Left lung (tissue), 10 donors: ENCODE data around the gene MIPEP. TPM values are rescaled to one million over a fixed set of nuclear protein-coding genes. Genes with fewer than 3 reads are reported as not detected.

Source experiments
- ATAC-seq: fragments of 200-7000 bp; cut with Tn5 transposase; one replicate; pipeline ENCODE4 v1.9.1; 2020; ENCODE audit warnings: moderate library complexity
- DNase-seq, 4 donors: peaks; one replicate each; pipeline ENCODE4 v3.0.0-alpha.2; 2013 to 2020
- H3K27ac ChIP-seq, 2 donors: fragments of 200-600 bp; sonication (generic) in 1 of 2; one replicate each; pipeline versions ENCODE4 v1.5.0 to v1.8.0; 2020 to 2021
- H3K27me3 ChIP-seq, 2 donors: fragments of 200-600 bp; sonication (generic) in 1 of 2; one replicate each; pipeline versions ENCODE4 v1.5.0 to v1.8.0; 2020 to 2021
- H3K36me3 ChIP-seq, 2 donors: fragments of 200-600 bp; sonication (generic) in 1 of 2; one replicate each; pipeline versions ENCODE4 v1.5.0 to v1.8.0; 2020 to 2021
- H3K4me1 ChIP-seq, 2 donors: fragments of 200-600 bp; one replicate each; pipeline ENCODE4 v1.8.0; 2021
- H3K4me3 ChIP-seq, 2 donors: fragments of 200-600 bp; sonication (generic) in 1 of 2; one replicate each; pipeline versions ENCODE4 v1.5.0 to v1.8.0; 2020 to 2021; ENCODE audit warnings: mild to moderate bottlenecking in 1 of 2
- H3K9me3 ChIP-seq, 2 donors: fragments of 200-600 bp; sonication (generic) in 1 of 2; one replicate each; pipeline versions ENCODE4 v1.5.0 to v1.8.0; 2020 to 2021
- intact Hi-C, 2 donors: fragments of 100-400 bp; cut with DNase I; formaldehyde crosslinking; loops; one replicate each; pipeline versions ENCODE4 v1.11.2 to v1.14.2; 2022
- polyA plus RNA-seq, 6 donors: library from polyadenylated mRNA; unstranded; fragments of 120-200 nt; gene quantifications; one replicate each; pipeline ENCODE4 v1.2.1, GENCODE V29; 2013; ENCODE audit not compliant: insufficient read length in 6 of 6
- total RNA-seq, 2 donors: library from RNA; stranded (reverse); fragmentation: NEBNext Ultra II Directional; extraction: Animal tissue kit (Norgen Biotek cat#: 25700); gene quantifications; one replicate each; pipeline ENCODE4 v1.2.1, GENCODE V29; 2021
- TF ChIP-seq, protein P1 (sequence below), 2 donors: fragments of 200-600 bp; sonication (generic) in 1 of 2; IDR thresholded peaks; one replicate each; pipeline versions ENCODE4 v1.5.0 to v1.8.0; 2021; ENCODE audit warnings: antibody characterized with exemption in 2 of 2
- donor health status: DM: no; HTN: yes; CAD: no.
- donor health status: DM: no; HTN: no; CAD: no.

The MIPEP gene
- total and polyA plus RNA-seq, 8 donors, result 15.6 to 26.2 (median 17.4) TPM

DNA sequence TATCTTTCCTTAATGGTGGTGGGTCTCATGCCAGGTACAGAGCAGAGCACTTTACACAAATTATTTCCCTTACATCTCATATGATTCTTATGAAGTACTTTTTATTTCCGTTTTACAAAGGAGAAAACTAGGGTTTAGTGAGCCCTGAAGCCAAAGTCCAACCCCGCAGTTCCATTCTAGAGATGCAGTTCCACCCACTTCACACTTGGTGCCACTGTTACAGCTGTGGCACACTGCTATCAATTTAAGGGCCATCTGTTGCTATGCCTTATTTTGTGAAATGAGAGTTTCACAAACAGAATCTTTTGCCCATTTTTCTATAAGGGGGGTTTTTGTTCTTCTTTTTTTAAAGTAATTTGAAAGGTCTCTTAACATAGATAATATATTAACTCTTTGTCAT lies 12.9 kb downstream of the MIPEP start:
- ATAC-seq (peak; percentile 45), DNase-seq (no peak)
- TF ChIP-seq, protein P1, sequence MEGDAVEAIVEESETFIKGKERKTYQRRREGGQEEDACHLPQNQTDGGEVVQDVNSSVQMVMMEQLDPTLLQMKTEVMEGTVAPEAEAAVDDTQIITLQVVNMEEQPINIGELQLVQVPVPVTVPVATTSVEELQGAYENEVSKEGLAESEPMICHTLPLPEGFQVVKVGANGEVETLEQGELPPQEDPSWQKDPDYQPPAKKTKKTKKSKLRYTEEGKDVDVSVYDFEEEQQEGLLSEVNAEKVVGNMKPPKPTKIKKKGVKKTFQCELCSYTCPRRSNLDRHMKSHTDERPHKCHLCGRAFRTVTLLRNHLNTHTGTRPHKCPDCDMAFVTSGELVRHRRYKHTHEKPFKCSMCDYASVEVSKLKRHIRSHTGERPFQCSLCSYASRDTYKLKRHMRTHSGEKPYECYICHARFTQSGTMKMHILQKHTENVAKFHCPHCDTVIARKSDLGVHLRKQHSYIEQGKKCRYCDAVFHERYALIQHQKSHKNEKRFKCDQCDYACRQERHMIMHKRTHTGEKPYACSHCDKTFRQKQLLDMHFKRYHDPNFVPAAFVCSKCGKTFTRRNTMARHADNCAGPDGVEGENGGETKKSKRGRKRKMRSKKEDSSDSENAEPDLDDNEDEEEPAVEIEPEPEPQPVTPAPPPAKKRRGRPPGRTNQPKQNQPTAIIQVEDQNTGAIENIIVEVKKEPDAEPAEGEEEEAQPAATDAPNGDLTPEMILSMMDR (IDR thresholded peaks at IDR 0.05), result no peak
- no peaks in the 10 kb centered on the region for H3K9me3 ChIP-seq
- no peak overlapping the region for H3K27ac ChIP-seq
- no peaks in the 10 kb centered on the region for H3K4me1 ChIP-seq
- H3K27me3 ChIP-seq, result no peaks in the 10 kb centered on the region
- no peak overlapping the region for H3K4me3 ChIP-seq
- intact Hi-C loops, result loop anchor here in 1 of 2 donors (10.0 kb wide), 2 partner anchors 161 to 411 kb away; no protein-coding TSS in a partner anchor
- peaks cover 0 to 11% of the 10 kb centered on the region in 2 donors for H3K36me3 ChIP-seq

- TF ChIP-seq, protein P1 (IDR thresholded peaks at IDR 0.05), result peak; percentile 30 to 39
- no peak overlapping the region for H3K4me3 ChIP-seq
- H3K4me1 ChIP-seq, result peaks cover 5 to 19% of the 10 kb centered on the region in 2 donors
- H3K27ac ChIP-seq, result no peak overlapping the region
- no peaks in the 10 kb centered on the region for H3K36me3 ChIP-seq
- no peaks in the 10 kb centered on the region for H3K9me3 ChIP-seq
- peak in 1 of 4 donors; percentile 46 for DNase-seq
- ATAC-seq, result peak; percentile 69
- intact Hi-C loops, result loop anchor here in 1 of 2 donors (10.0 kb wide), 2 partner anchors 157 to 407 kb away; no protein-coding TSS in a partner anchor
- H3K27me3 ChIP-seq, result no peaks in the 10 kb centered on the region
Measured at GRCh38 chr13:23871616-23872220, 17.5 kb downstream of the MIPEP start.

DNA sequence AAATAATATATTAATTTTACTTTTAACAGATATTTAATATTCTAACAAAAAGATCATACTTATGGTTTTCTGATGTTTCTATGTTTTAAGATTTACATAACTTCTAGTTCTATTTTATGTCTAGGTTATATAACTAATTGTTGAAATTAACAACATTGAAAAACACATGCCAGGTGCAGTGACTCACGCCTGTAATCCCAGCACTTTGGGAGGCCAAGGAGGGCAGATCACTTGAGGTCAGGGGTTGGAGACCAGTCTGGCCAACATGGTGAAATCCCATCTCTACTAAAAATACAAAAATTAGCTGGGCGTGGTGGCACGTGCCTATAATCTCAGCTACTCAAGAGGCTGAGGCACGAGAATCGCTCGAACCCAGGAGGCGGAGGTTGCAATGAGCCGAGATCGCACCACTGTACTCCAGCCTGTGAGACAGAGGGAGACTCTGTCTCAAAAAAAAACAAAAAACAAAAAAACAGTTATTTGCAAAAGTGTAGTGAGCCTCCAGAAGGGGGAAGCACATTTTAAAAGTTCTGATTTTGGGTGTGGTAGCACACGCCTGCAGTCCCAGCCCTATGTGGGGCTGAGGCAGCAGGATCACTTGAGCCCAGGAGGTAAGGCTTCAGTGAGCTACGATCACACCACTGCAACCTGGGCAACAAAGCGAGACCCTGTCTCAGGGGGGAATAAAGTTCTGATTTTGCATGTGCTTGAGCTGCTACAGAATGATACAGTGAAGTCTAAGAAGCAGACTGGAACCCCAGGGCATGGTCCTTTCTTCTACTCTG lies 18.7 kb downstream of the MIPEP start:
- no peaks in the 10 kb centered on the region for H3K9me3 ChIP-seq
- no peaks in the 10 kb centered on the region for H3K36me3 ChIP-seq
- TF ChIP-seq, protein P1 (IDR thresholded peaks at IDR 0.05), result no peak
- no peak for DNase-seq
- no peak overlapping the region for H3K27ac ChIP-seq
- intact Hi-C loops, result loop anchor here in 1 of 2 donors (10.0 kb wide), 2 partner anchors 156 to 406 kb away; no protein-coding TSS in a partner anchor
- no peaks in the 10 kb centered on the region for H3K27me3 ChIP-seq
- peaks cover 5 to 19% of the 10 kb centered on the region in 2 donors for H3K4me1 ChIP-seq
- H3K4me3 ChIP-seq, result no peak overlapping the region
- ATAC-seq, result peak; percentile 15

GRCh38 chr13:23868521-23868920 lies 20.7 kb downstream of the MIPEP start:
- ATAC-seq, result no peak
- no peaks in the 10 kb centered on the region for H3K36me3 ChIP-seq
- no peak overlapping the region for H3K4me3 ChIP-seq
- no peak for DNase-seq
- intact Hi-C loops, result no loop called here
- no peak overlapping the region for H3K27ac ChIP-seq
- H3K9me3 ChIP-seq, result no peaks in the 10 kb centered on the region
- H3K4me1 ChIP-seq, result peaks cover 5 to 19% of the 10 kb centered on the region in 2 donors
- no peaks in the 10 kb centered on the region for H3K27me3 ChIP-seq
- TF ChIP-seq, protein P1 (IDR thresholded peaks at IDR 0.05), result no peak

DNA sequence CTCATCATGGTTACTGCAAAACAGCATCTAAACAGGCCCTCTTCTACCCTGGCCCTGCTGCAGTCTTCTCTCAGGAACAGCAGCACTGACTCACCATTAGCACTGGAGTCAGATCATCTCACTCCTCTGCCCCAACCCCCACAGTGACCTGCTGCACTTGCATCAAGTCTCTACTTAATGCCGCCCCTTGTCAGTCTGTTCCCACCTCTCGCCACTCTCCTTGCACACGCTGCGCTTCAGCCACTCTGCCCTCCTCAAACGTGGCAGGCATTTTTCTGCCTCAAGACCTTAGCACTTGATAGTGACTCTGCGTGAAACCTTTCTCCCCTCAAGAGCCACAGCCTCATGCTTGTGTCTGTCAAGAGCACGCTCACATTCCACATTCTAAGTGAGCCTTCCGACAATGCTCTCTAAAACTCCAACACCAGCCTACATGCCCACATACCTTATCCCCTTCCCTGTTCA lies 22.1 kb downstream of the MIPEP start:
- peaks cover 5 to 19% of the 10 kb centered on the region in 2 donors for H3K4me1 ChIP-seq
- H3K27me3 ChIP-seq, result no peaks in the 10 kb centered on the region
- no peaks in the 10 kb centered on the region for H3K9me3 ChIP-seq
- H3K27ac ChIP-seq, result peak overlapping the region in 1 of 2 donors; percentile 30
- intact Hi-C loops, result no loop called here
- H3K4me3 ChIP-seq, result no peak overlapping the region
- H3K36me3 ChIP-seq, result no peaks in the 10 kb centered on the region
- peak in 1 of 4 donors; percentile 49 for DNase-seq
- TF ChIP-seq, protein P1 (IDR thresholded peaks at IDR 0.05), result no peak
- ATAC-seq, result peak; percentile 83
